Muscle of arm (tissue), 14 donors: ENCODE results near the gene SSX1. TPM values are rescaled to one million over a fixed set of nuclear protein-coding genes. Genes with fewer than 3 reads are reported as not detected.
"Not testable (repeated sequence)": the region's sequence is repeated elsewhere in the genome, so short reads cannot be mapped to it uniquely, and the experiment has no call there.

Experiments
- DNase-seq: peaks from one replicate; pipeline ENCODE4 v3.0.0-alpha.2; 2013
- long read RNA-seq, 11 donors: transcript quantifications; one replicate each; lab custom pipeline, GENCODE V29; 2026
- polyA plus RNA-seq, 12 donors: library from polyadenylated mRNA; unstranded; fragments of 120-200 nt; gene quantifications; one replicate each; pipeline ENCODE4 v1.2.1, GENCODE V29; 2013; ENCODE audit not compliant: insufficient read length in 12 of 12

SSX1 gene, protein sequence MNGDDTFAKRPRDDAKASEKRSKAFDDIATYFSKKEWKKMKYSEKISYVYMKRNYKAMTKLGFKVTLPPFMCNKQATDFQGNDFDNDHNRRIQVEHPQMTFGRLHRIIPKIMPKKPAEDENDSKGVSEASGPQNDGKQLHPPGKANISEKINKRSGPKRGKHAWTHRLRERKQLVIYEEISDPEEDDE
- under 1 TPM in 1 of 12 donors, not detected in 11; 0.12 TPM for polyA plus RNA-seq
- long read RNA-seq, donor 1, result 0 reads
- long read RNA-seq, donor 2, result 0 reads
- long read RNA-seq, donor 3, result 0 reads
- long read RNA-seq, donor 4, result 0 reads
- long read RNA-seq, donor 5, result 0 reads
- long read RNA-seq, donor 6, result 0 reads
- long read RNA-seq, donor 7, result 0 reads
- long read RNA-seq, donor 8, result 0 reads
- long read RNA-seq, donor 9, result 0 reads
- long read RNA-seq, donor 10, result 0 reads
- long read RNA-seq, donor 11, result 0 reads

DNA sequence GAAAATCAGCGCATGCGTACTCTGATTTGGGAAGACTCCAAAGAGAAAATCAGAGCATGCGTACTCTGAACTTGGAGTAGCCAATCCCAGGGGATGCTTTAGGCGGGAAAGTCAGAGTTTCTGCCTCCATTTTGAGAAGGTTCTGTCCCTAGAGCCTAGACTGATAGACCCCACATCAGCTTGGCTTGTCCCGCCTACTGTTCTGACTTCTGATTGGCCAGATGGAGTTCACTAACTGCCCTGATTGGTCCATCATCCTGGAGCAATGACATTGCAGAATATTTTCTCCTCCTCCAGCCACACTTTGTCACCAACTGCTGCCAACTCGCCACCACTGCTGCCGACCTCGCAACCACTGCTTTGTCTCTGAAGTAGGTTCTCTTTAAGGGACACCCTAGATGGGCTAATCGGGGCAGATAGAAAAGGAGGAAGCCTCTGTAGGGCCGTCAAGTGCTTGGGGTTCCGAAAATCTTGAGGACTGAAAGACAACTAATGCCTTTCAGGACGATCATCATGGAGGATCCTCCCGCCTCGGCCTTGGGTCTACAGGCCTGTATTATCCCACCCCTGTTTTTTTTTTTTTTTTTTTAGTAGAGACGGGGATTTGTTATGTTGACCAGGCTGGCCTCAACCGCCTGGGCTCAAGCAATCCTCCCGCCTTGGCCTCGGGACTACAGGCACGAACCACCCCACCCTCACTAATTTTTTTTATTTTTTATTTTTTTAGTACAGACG, at the start of gene SSX1:
SSX1 (plus strand) TSS at position 331 of the 735 bp plus-strand sequence. CDS start 1,850 bp downstream, outside the sequence.
- DNase-seq, result not testable (repeated sequence)

DNA sequence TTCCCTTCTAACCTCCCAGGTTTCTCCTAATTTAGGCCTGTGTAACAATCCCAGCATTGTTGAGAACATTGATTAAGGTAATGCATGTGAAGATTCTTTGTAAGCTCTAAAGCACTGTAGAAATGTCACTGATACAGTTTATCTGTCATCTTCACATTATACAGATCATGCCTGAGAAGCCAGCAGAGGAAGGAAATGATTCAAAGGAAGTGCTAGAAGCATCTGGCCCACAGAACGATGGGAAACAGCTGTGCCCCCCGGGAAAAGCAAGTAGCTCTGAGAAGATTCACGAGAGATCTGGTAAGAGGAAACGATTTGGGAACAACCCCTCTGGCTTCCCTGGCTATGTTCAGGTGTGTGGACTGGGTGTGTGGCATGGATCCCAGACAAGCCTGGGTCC, 40.9 kb upstream of the SSX1 start:
- not testable (repeated sequence) for DNase-seq

DNA sequence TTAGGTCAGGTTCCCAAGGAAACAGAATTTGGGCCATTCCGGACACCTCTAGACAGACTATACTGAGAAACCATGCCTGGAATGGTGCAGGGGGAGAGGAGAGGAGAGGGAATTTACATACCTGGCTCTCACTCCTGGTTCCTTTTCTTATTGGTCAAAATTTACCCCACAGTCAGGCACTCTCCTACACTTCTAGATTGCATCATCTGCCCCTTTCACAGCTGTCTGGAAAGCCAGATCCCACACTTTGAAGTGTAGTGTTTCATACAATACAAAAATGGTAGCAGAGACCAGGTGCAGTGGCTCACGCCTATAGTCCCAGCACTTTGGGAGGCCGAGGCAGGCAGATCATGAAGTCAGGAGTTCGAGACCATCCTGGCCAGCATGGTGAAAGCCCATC, 31.0 kb upstream of the SSX1 start:
- not testable (repeated sequence) for DNase-seq

GRCh38 chrX:48252945-48253344, 2.2 kb upstream of the SSX1 start:
- not testable (repeated sequence) for DNase-seq

DNA sequence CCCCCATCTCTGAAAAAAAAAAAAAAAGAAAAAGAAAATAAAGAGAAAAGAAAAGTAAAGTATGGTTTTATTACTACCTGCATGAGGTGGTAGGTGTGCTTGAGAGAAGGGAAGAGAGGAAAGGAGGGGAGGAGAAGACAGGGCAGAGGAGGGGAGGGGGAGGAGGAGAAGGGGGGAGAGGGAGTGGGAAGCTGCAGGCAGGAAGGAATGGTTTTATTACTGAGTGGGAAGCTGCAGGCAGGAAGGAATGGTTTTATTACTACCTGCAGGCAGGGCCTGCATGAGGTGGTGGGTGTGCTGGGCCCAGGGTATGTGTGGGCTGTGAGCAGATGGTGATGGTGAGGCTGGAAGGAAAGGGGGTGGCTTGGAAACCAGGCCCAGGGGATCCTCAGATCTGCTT, 19.2 kb downstream of the SSX1 start:
- not testable (repeated sequence) for DNase-seq

DNA sequence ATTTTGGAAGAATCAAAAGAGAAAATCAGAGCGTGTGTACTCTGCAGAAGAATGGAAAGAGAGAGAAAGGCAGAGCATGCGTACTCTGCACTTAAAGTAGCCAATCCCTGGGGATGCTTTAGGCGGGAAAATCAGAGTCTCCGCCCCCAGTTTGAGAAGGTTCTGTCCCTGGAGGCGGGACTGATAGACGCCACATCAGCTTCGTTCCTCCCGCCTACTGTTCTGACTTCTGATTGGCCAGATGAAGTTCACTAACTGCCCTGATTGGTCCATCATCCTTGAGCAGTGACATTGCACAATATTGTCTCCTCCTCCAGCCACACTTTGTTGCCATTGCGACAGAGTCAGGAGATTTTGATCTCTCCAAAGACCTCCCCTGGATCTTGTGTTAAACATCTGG, 23.8 kb downstream of the SSX1 start:
- peak; percentile 64 for DNase-seq

- DNase-seq, result not testable (repeated sequence)
These were observed 25.5 kb downstream of the SSX1 start for GRCh38 chrX:48280729-48281128.

- no peak for DNase-seq
These were observed 51.0 kb downstream of the SSX1 start for GRCh38 chrX:48306175-48306574.

DNA sequence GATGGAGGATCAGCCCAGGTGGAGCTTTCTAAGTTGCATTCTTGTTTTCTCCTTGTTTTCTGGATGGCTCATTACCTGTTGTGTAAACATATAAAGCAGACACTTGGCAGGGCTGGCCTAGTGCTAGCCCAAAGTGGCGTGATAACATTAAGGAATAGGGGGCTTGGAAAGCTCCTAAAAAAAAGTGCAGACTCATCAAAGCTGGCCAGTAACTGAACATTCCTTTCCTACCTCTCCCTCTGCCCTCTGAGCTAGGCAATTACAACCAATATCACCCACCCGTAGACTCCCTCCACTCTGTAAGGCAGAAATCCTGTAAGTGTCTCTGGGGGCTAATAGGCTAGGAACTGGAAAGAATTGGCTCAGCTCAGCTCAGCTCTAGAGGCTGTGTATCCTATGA, 58.8 kb downstream of the SSX1 start:
- not testable (repeated sequence) for DNase-seq

Other genes with a start within 250 kb of the SSX1 start
- gene SPACA5, start 248.4 kb upstream of the SSX1 start, polyA plus RNA-seq, result under 1 TPM in 2 of 12 donors, not detected in 10; 0.32 to 0.56 TPM
- gene ZNF630, start 183.8 kb upstream of the SSX1 start, polyA plus RNA-seq, result 1 to 10 TPM in 10 of 12 donors, not detected in 2; 1.8 to 4.0 (median 2.5) TPM
- under 1 TPM in 1 of 12 donors, not detected in 11; 0.36 TPM for gene SPACA5B, start 124.8 kb upstream of the SSX1 start, polyA plus RNA-seq
- not detected for gene SSX5, start 58.6 kb upstream of the SSX1 start, polyA plus RNA-seq
- not detected for gene SSX3, start 101.3 kb downstream of the SSX1 start, polyA plus RNA-seq
- not detected for gene SSX4, start 128.1 kb downstream of the SSX1 start, polyA plus RNA-seq
- not detected for gene SSX4B, start 156.6 kb downstream of the SSX1 start, polyA plus RNA-seq
- 10 to 100 TPM in 2 of 12 donors, 1 to 10 TPM in 9, not detected in 1; 3.6 to 30.2 (median 7.7) TPM for gene SLC38A5, start 214.9 kb downstream of the SSX1 start, polyA plus RNA-seq
- gene FTSJ1, start 220.8 kb downstream of the SSX1 start, polyA plus RNA-seq, result 10 to 100 TPM in 11 of 12 donors, not detected in 1; 19.4 to 37.3 (median 25.8) TPM